MCF 10A (cell line): ENCODE measurements around the gene TRPM1. TPM values are rescaled to one million over a fixed set of nuclear protein-coding genes. Genes with fewer than 3 reads are reported as not detected.
A peak's percentile ranks its signal among the peaks of the same experiment; 100 is the strongest.

Source experiments
- BruUV-seq: library from RNA; stranded (reverse); fragments of 400-500 nt; replicated peaks from 2 replicates; lab custom pipeline; 2021; lab: Mats Ljungman, UMichigan
- CTCF ChIA-PET: fragments of 300-600 bp; sonication (Branson Sonifier 250); formaldehyde crosslinking; extraction: SDS; loops from one replicate; lab custom pipeline; 2021; ENCODE audit warnings: antibody characterized with exemption, inconsistent platforms; lab: Yijun Ruan, JAX
- POLR2A ChIA-PET: fragments of 300-600, 350-650 bp; sonication (Branson Sonifier 250); formaldehyde crosslinking; extraction: SDS; loops from one replicate; lab custom pipeline; 2020; ENCODE audit warnings: antibody characterized with exemption, inconsistent platforms; lab: Yijun Ruan, JAX
- DNase-seq: peaks from one replicate; pipeline ENCODE4 v3.0.0-alpha.2; 2018; ENCODE audit not compliant: unreplicated experiment
- H3K27ac Mint-ChIP-seq: one replicate; pipeline ENCODE4 v1.8.0; 2022; ENCODE audit warnings: mild to moderate bottlenecking, low read depth, mixed read lengths; ENCODE audit not compliant: unreplicated experiment
- H3K27me3 Mint-ChIP-seq: one replicate; pipeline ENCODE4 v1.8.0; 2022; ENCODE audit warnings: mixed read lengths; ENCODE audit not compliant: insufficient read depth, unreplicated experiment
- H3K36me3 Mint-ChIP-seq: one replicate; pipeline ENCODE4 v1.8.0; 2022; ENCODE audit warnings: mild to moderate bottlenecking, moderate library complexity, mixed read lengths; ENCODE audit not compliant: insufficient read depth, unreplicated experiment
- H3K4me1 Mint-ChIP-seq: one replicate; pipeline ENCODE4 v1.8.0; 2022; ENCODE audit warnings: mixed read lengths; ENCODE audit not compliant: insufficient read depth, unreplicated experiment
- H3K4me3 Mint-ChIP-seq: one replicate; pipeline ENCODE4 v1.8.0; 2022; ENCODE audit warnings: mild to moderate bottlenecking, moderate library complexity, mixed read lengths; ENCODE audit not compliant: unreplicated experiment
- H3K9me3 Mint-ChIP-seq: one replicate; pipeline ENCODE4 v1.8.0; 2022; ENCODE audit warnings: mixed read lengths; ENCODE audit not compliant: unreplicated experiment
- intact Hi-C: fragments of 100-400 bp; cut with micrococcal nuclease; formaldehyde crosslinking; loops from 2 replicates; pipeline ENCODE4 v1.14.1; 2022
- total RNA-seq: library from RNA; stranded (reverse); gene quantifications from 2 replicates; pipeline ENCODE4 v1.2.3, GENCODE V29; 2022
- TF ChIP-seq, protein P1 (sequence below): fragments of 200-600 bp; IDR thresholded peaks from one replicate; pipeline ENCODE4 v1.8.0; 2022; ENCODE audit warnings: antibody characterized with exemption, mild to moderate bottlenecking; ENCODE audit not compliant: unreplicated experiment

Gene TRPM1
- total RNA-seq, 1 experiment from 2014 or later = not detected

- Mint-ChIP-seq H3K4me1 (peaks cover 15% of the 10 kb centered on the region), H3K27ac (no peak overlapping the region), H3K9me3 (no peaks in the 10 kb centered on the region), H3K4me3 (no peak overlapping the region), H3K27me3 (no peaks in the 10 kb centered on the region), H3K36me3 (no peaks in the 10 kb centered on the region)
- ChIA-PET CTCF (no interaction called here), POLR2A (no interaction called here)
- no peak for DNase-seq
- TF ChIP-seq, protein P1, sequence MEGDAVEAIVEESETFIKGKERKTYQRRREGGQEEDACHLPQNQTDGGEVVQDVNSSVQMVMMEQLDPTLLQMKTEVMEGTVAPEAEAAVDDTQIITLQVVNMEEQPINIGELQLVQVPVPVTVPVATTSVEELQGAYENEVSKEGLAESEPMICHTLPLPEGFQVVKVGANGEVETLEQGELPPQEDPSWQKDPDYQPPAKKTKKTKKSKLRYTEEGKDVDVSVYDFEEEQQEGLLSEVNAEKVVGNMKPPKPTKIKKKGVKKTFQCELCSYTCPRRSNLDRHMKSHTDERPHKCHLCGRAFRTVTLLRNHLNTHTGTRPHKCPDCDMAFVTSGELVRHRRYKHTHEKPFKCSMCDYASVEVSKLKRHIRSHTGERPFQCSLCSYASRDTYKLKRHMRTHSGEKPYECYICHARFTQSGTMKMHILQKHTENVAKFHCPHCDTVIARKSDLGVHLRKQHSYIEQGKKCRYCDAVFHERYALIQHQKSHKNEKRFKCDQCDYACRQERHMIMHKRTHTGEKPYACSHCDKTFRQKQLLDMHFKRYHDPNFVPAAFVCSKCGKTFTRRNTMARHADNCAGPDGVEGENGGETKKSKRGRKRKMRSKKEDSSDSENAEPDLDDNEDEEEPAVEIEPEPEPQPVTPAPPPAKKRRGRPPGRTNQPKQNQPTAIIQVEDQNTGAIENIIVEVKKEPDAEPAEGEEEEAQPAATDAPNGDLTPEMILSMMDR = no peak
- intact Hi-C loops = no loop called here
- no TSS peak for BruUV-seq
Observed at GRCh38 chr15:31027910-31028578, 73.5 kb downstream of the TRPM1 start.

DNA sequence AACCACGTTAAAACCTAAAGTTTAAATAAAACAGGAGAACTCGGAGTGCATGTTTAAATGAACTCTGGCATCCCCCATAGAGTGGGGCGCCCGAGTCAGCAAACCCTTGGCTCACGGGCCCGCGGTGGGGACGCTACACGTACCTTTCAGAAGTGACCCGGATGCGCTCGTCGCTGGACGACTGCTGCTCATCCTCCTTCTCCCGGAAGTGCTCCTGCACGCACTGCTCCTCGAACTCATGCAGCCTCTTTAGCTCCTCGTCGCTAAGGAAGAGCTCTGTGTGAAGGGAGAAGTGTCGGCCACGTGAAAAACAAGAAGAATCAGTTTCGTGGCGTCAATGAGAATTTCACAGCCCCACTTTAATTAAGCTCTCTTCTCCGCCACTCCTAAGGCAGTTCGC is 75.5 kb downstream of the TRPM1 start:
- no peak overlapping the region for H3K27ac Mint-ChIP-seq

DNA sequence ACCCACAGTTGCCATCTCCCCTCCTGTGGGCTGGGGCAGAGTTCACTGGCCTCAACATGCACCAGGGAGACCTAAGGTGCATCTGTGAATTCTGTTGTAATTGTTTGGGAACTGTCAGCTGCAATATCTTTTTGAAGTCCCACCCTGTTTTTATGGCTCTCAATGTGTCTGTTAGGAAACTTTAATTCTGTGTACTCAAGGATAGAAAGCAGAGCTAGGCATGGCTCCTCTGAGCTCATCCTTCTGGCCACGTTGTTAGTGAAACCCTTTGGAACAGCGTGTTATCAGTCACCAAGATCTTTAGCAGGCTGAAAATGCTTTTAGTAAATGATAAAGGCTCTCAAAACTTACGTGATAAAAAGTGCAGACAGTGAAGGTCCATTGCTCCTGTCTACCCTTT is 76.5 kb downstream of the TRPM1 start:
- ChIA-PET CTCF (interaction anchor here (0.6 kb wide), 1 partner anchor 108 kb away, joined by 4 read pairs; no protein-coding TSS in a partner anchor), POLR2A (no interaction called here)
- no peaks in the 10 kb centered on the region for H3K36me3 Mint-ChIP-seq
- no peaks in the 10 kb centered on the region for H3K27me3 Mint-ChIP-seq
- no peak overlapping the region for H3K27ac Mint-ChIP-seq
- intact Hi-C loops = no loop called here
- no peak for DNase-seq
- H3K9me3 Mint-ChIP-seq = no peaks in the 10 kb centered on the region
- H3K4me3 Mint-ChIP-seq = no peak overlapping the region
- TF ChIP-seq, protein P1 = no peak
- no TSS peak for BruUV-seq
- H3K4me1 Mint-ChIP-seq = peaks cover 19% of the 10 kb centered on the region

More for the DNA sequence above, 75.5 kb downstream of the TRPM1 start:
- Mint-ChIP-seq H3K4me1 (peaks cover 19% of the 10 kb centered on the region), H3K9me3 (no peaks in the 10 kb centered on the region), H3K36me3 (no peaks in the 10 kb centered on the region), H3K27me3 (no peaks in the 10 kb centered on the region), H3K4me3 (no peak overlapping the region)
- CTCF ChIA-PET = interaction anchor here (1.5 kb wide), 1 partner anchor 12 kb away, joined by 4 read pairs; no protein-coding TSS in a partner anchor
- DNase-seq = no peak
- no TSS peak for BruUV-seq
- TF ChIP-seq, protein P1 = no peak
- intact Hi-C loops = no loop called here
- POLR2A ChIA-PET = interaction anchor here (1.0 kb wide), 1 partner anchor 9 kb away, joined by 3 read pairs; no protein-coding TSS in a partner anchor

DNA sequence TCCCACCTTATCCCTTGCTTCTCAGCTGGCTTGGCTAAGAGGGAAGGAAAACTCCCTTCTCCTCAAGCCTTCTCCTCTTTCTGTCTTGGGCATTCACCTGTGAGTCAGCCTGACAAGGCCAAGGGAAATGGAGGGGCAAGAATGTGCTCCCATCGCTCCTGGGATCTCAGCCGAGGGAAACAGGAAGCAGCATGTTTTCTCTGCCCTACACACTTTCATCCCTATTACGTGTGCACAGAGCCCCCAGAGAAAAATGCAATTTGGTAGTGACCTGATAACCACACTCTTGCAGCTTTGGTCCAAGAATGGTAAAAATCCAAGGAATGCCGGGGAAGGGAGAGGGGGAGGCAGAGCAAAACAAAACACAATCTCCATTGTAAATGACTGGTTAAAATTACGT is 77.2 kb downstream of the TRPM1 start:
- CTCF ChIA-PET = interaction anchor here (0.6 to 1.3 kb wide), 2 partner anchors 103 to 109 kb away, joined by 4 read pairs; no protein-coding TSS in a partner anchor
- no peak overlapping the region for H3K4me3 Mint-ChIP-seq
- H3K36me3 Mint-ChIP-seq = no peaks in the 10 kb centered on the region
- POLR2A ChIA-PET = interaction anchor here (0.7 to 0.8 kb wide), 2 partner anchors 23 to 345 kb away, joined by 3 read pairs; no protein-coding TSS in a partner anchor
- intact Hi-C loops = no loop called here
- H3K4me1 Mint-ChIP-seq = peaks cover 19% of the 10 kb centered on the region
- peak overlapping the region; percentile 57 for H3K27ac Mint-ChIP-seq
- H3K27me3 Mint-ChIP-seq = no peaks in the 10 kb centered on the region
- TF ChIP-seq, protein P1 = no peak
- peak; percentile 72 for DNase-seq
- no peaks in the 10 kb centered on the region for H3K9me3 Mint-ChIP-seq
- BruUV-seq = no TSS peak
